AG09309 (cell line): ENCODE data around the gene CDC20.

Experiments
- DNase-seq: peaks from one replicate; pipeline ENCODE4 v3.0.0-alpha.2; 2010; ENCODE audit warnings: low read depth
- H3K4me3 ChIP-seq: 2 replicates; pipeline ENCODE4 v1.5.1; 2011; ENCODE audit warnings: mild to moderate bottlenecking, low read depth, low read length, moderate library complexity; ENCODE audit not compliant: control insufficient read depth
- CTCF ChIP-seq: IDR thresholded peaks from 2 replicates; pipeline ENCODE4 v1.5.1; 2011; ENCODE audit warnings: mild to moderate bottlenecking, low read depth, low read length, inconsistent platforms; ENCODE audit not compliant: insufficient read depth, control insufficient read depth; ENCODE audit errors: missing control alignments

CDC20 gene

GRCh38 chr1:43354471-43354870, 4.3 kb upstream of the CDC20 start:
- no peak for TF ChIP-seq CTCF
- no peak for DNase-seq
- no peak overlapping the region for H3K4me3 ChIP-seq

- no peak for DNase-seq
- no peak for TF ChIP-seq CTCF
- H3K4me3 ChIP-seq, result no peak overlapping the region
Observed at GRCh38 chr1:43354936-43355335, 3.8 kb upstream of the CDC20 start.

- TF ChIP-seq CTCF, result no peak
- no peak overlapping the region for H3K4me3 ChIP-seq
- DNase-seq, result no peak
Observed at GRCh38 chr1:43357251-43357650, 1.5 kb upstream of the CDC20 start.

- DNase-seq, result no peak
- H3K4me3 ChIP-seq, result peak overlapping the region; percentile 70
- TF ChIP-seq CTCF, result peak; percentile 51
Observed at GRCh38 chr1:43358121-43358745, 548 bp upstream of the CDC20 start.

- no peak for TF ChIP-seq CTCF
Observed at GRCh38 chr1:43359696-43360095, 915 bp downstream of the CDC20 start.

GRCh38 chr1:43360616-43361015, 1.8 kb downstream of the CDC20 start:
- H3K4me3 ChIP-seq, result peak overlapping the region; percentile 74
- no peak for TF ChIP-seq CTCF
- no peak for DNase-seq

More at GRCh38 chr1:43359696-43360095, 915 bp downstream of the CDC20 start:
- H3K4me3 ChIP-seq, result peak overlapping the region; percentile 74
- DNase-seq, result no peak
